KG1 (cell line): ENCODE results near the gene ZFYVE16.
A peak's percentile ranks its signal among the peaks of the same experiment; 100 is the strongest.
"Not testable (repeated sequence)": the region's sequence is repeated elsewhere in the genome, so short reads cannot be mapped to it uniquely, and the experiment has no call there.

Experiments
- DNase-seq: peaks from one replicate; lab custom pipeline; 2025; lab: John Stamatoyannopoulos, UW

Gene ZFYVE16

DNA sequence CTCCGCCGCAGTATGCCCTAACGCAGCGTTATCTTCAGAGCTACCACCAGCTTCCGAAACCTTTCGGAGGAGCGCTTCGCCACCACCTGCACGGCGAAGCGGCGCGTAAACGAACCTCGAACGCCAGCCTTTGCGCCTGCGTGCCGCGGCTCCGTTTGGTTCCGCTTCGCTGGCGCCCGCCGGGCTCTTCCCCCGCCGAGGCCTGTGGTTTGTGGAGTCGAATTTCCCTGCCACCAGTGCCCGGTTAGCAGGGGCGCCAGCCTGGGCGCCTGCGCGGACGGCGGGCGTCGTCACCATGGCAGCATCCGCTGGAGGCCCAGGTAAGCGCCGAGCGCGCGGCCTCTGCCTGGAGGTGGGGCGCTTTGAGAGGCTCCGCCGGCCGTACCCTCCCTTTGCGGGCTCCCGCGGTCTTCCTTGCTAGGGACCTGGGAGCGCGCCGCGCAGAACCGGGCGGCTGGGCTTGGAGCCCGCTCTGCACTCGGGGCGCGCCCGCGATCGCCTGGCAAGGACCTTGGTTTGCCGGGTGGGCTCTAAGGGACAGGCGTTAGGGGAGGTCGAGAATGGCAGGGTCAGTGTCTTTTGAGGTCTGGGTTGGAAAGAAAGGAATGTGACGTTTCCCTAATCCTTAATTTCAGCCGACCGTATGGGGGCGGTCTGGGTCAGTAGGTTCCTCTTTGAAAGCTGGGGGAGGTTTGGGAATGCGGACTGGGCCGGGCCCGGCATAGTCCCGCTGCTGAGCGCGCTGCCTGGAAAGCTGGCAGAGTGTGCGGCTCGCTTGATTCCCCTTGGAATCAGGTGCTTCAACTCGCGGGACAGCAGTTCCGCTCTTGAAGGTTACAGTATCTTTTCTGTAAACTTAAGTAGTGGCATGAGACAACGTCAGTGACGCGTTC is 80.2 kb downstream of the ZFYVE16 start, which contains the start of gene FAM151B:
FAM151B (plus strand) TSS at position 272 of the 893 bp plus-strand sequence; CDS start at position 296, 24 bp downstream.
- peak; percentile 77 for DNase-seq

DNA sequence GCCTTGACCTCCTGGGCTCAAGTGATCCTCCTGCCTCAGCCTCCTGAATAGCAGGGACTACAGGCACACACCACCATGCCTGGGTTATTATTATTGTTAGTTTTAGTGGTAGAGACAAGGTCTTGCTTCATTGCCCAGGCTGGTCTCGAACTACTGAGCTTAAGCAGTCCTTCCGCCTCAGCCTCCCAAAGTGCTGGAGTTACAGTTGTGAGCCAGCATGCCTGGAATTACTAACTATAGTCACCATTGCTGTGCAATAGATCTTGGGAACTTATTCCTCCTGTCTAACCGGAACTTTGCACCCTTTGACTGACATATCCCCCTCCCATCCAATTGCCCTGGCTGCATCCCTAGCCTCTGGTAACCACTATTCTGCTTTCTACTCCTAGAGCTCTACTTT is 83.4 kb downstream of the ZFYVE16 start:
- no peak for DNase-seq

GRCh38 chr5:80492741-80493140 is 84.9 kb downstream of the ZFYVE16 start:
- DNase-seq: no peak

DNA sequence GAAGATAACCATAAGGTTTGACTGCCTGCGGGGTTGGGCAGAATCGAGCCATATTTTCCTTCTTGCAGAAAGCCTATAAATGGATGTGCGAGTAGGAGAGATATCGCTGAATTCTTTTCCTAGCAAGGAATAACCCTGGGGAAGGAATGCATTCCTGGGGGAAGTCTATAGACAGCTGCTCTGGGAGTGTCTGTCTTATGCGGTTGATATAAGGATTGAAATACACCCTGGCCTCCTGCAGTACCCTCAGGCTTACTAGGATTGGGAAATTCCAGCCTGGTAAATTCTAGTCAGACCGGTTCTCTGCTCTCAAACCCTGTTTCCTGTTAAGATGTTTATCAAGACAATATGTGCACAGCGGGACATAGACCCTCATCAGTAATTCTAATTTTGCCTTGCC is 85.6 kb downstream of the ZFYVE16 start:
- DNase-seq: not testable (repeated sequence)

GRCh38 chr5:80495891-80496290 is 88.0 kb downstream of the ZFYVE16 start:
- DNase-seq: no peak

DNA sequence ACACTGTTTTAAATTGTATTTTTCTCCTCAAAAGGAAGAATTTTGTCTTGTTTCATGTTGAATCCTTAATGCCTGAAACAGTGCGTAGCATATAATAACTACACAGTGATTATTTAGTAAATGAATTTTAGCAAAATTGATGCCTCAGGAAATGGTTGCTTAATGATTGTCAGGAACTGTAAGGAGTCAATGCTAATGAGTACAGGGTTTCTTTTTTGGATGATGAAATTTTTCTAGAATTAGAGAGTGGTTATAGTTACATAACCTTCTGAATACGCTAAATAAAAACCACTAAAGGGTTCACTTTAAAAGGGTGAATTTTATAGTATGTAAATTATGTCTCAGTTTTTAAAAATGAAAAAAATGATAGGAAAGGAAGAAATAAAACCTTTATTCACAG is 94.9 kb downstream of the ZFYVE16 start:
- no peak for DNase-seq

GRCh38 chr5:80503641-80504040 is 95.8 kb downstream of the ZFYVE16 start:
- no peak for DNase-seq

DNA sequence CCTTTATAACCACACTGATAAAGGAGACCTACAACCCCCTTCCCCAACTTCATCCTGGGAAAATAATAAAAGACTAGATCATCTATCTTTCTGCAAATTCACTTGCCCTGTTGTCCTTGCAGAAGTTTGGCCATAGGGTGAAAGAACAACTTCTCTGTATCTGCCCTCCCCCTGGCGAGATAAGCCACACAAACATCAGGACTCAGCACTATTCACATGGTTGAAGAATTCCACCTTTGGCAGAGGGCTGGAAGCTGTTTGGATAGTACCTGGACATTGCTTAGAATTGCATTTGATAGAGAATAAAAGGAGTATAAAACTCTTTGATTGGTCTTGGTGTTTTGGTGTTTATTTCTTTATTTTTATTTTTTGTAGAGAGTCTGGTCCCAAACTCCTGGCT is 97.0 kb downstream of the ZFYVE16 start:
- no peak for DNase-seq

DNA sequence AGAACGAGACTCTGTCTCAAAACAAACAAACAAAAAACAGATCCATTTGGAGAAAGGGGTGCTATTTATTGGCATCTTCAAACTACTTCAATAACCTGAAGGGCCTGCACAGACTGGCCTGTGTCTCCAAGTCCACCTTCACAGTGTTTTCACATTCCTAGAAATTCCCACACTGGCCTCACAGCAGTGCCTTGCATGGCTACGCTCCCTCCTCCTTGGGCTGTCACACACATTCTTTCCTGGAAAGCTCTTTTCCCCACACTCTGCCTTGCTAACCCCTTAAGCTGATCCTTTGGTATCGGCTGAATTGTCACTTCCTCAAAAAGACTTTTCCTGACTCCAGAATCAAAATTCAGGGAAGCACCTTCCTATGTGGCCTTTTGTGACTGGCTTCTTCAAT is 99.8 kb downstream of the ZFYVE16 start:
- no peak for DNase-seq

DNA sequence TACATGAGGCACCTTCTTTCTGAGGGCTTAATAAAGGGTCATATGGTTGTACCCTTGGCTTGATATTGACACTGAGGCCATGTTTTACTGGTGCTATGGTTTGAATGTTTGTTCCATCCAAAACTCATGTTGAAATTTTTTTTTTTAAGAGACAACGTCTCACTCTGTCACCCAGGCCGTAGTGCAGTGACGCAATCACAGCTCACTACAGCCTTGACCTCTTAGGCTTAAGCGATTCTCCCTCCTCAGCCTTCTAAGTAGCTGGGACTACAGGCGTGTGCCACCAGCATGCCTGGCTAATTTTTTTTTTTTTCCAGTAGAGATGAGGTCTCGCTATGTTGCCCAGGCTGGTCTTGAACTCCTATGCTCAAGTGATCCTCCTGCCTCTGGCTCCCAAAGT is 101.0 kb downstream of the ZFYVE16 start:
- no peak for DNase-seq

DNA sequence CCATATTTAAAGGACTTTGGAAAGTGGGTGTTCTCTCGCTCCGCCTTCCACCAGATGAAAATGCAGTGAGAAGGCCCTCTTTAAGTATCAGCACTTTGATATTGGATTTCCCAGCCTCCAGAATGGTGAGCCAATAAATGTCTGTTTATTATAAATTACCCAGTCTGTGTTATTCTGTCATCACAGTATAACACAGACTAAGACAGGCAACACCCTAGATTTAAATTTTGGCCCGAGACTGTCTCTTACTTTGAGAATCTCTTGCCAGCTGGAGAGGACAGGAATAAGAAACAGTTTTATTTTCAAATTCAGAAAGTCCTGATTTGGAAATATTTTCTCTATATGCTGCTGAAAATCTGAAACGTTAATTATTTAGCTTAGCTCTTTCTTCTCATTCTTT is 101.5 kb downstream of the ZFYVE16 start:
- DNase-seq: no peak

- DNase-seq: no peak
Measured at GRCh38 chr5:80516826-80517225, 109.0 kb downstream of the ZFYVE16 start.
